Measurements from ENCODE around the gene SUMF1.

SUMF1 gene

DNA sequence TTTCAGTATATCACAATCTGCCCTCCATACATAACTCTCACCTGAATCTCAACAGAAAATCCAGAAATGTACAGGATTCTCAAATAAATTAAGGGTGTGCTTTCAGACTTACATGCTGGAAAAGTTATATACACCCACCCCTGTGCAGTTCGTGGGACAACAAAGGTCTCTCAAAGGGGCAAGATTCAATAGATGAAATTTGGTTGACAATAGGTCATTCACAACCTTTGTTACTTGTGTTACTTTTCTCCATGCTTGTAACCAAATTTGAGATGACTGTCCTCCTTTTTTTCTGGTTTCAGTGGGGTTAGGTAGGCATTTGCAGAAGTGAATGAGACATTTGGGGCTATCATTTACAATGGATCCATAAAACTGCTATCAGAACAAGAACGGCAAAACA lies 91.2 kb downstream of the SUMF1 start:
- H3K4me1 ChIP-seq (ENCODE audit: control insufficient read depth in 1 of 2, insufficient read depth in 2 of 2, low read length in 2 of 2) = no peaks in the 10 kb centered on the region
- no peak for DNase-seq
- H3K27me3 ChIP-seq (ENCODE audit: insufficient read depth, low read length) = no peaks in the 10 kb centered on the region
- H2BK12ac ChIP-seq (ENCODE audit: low read length) = no peak overlapping the region
- H3K9ac ChIP-seq (ENCODE audit: low read length) = no peak overlapping the region
- no peak overlapping the region for H3K27ac ChIP-seq (ENCODE audit: low read depth, low read length)
- no peak overlapping the region for H3K4me2 ChIP-seq (ENCODE audit: low read length)
- H2BK120ac ChIP-seq (ENCODE audit: insufficient read depth, low read length, poor library complexity) = no peak overlapping the region
- H3K4me3 ChIP-seq (ENCODE audit: low read depth, low read length) = no peak overlapping the region
- no peak overlapping the region for H2BK5ac ChIP-seq (ENCODE audit: low read depth, low read length, poor library complexity)
- no peak overlapping the region for H3K14ac ChIP-seq (ENCODE audit: low read length)
- no peak overlapping the region for H2AK5ac ChIP-seq (ENCODE audit: low read length)
- H3K79me2 ChIP-seq (ENCODE audit: control insufficient read depth, insufficient read depth, low read length, poor library complexity) = no peaks in the 10 kb centered on the region
- H4K8ac ChIP-seq (ENCODE audit: low read depth, low read length) = no peak overlapping the region
- WGBS (ENCODE audit: extremely low coverage, insufficient coverage, insufficient read length) = no CpG with 5 or more reads among the region's 2 CpGs
- no peaks in the 10 kb centered on the region for H3K36me3 ChIP-seq (ENCODE audit: control insufficient read depth in 1 of 2, insufficient read depth in 2 of 2, low read length in 2 of 2)
- H3K9me3 ChIP-seq (ENCODE audit: insufficient read depth, low read depth, low read length) = no peaks in the 10 kb centered on the region
- H4K12ac ChIP-seq (ENCODE audit: low read depth, low read length) = no peak overlapping the region
- no peak overlapping the region for H3K4ac ChIP-seq (ENCODE audit: low read depth, low read length)
- H3K23ac ChIP-seq (ENCODE audit: low read length) = no peak overlapping the region
- no peak overlapping the region for H2AFZ ChIP-seq (ENCODE audit: insufficient read depth, low read length, poor library complexity)
- H3K79me1 ChIP-seq (ENCODE audit: low read length) = no peaks in the 10 kb centered on the region
- H3K18ac ChIP-seq (ENCODE audit: low read length) = no peak overlapping the region
- H4K91ac ChIP-seq (ENCODE audit: low read depth, low read length) = no peak overlapping the region

- Histone ChIP-seq H2BK5ac (ENCODE audit: low read depth, low read length, poor library complexity) (no peak overlapping the region), H4K12ac (ENCODE audit: low read depth, low read length) (no peak overlapping the region), H3K9ac (ENCODE audit: low read length) (no peak overlapping the region), H4K91ac (ENCODE audit: low read depth, low read length) (no peak overlapping the region), H3K9me3 (ENCODE audit: insufficient read depth, low read depth, low read length) (no peaks in the 10 kb centered on the region), H3K23ac (ENCODE audit: low read length) (no peak overlapping the region), H3K4me3 (ENCODE audit: low read depth, low read length) (no peak overlapping the region), H3K4ac (ENCODE audit: low read depth, low read length) (no peak overlapping the region), H2BK12ac (ENCODE audit: low read length) (no peak overlapping the region), H3K18ac (ENCODE audit: low read length) (no peak overlapping the region), H4K8ac (ENCODE audit: low read depth, low read length) (no peak overlapping the region), H2BK120ac (ENCODE audit: insufficient read depth, low read length, poor library complexity) (no peak overlapping the region), H3K27me3 (ENCODE audit: insufficient read depth, low read length) (no peaks in the 10 kb centered on the region), H2AK5ac (ENCODE audit: low read length) (no peak overlapping the region), H3K4me1 (ENCODE audit: control insufficient read depth in 1 of 2, insufficient read depth in 2 of 2, low read length in 2 of 2) (no peaks in the 10 kb centered on the region), H3K79me1 (ENCODE audit: low read length) (no peaks in the 10 kb centered on the region), H2AFZ (ENCODE audit: insufficient read depth, low read length, poor library complexity) (no peak overlapping the region), H3K27ac (ENCODE audit: low read depth, low read length) (no peak overlapping the region), H3K36me3 (ENCODE audit: control insufficient read depth in 1 of 2, insufficient read depth in 2 of 2, low read length in 2 of 2) (no peaks in the 10 kb centered on the region), H3K4me2 (ENCODE audit: low read length) (no peak overlapping the region), H3K79me2 (ENCODE audit: control insufficient read depth, insufficient read depth, low read length, poor library complexity) (no peaks in the 10 kb centered on the region), H3K14ac (ENCODE audit: low read length) (no peak overlapping the region)
- DNase-seq = no peak
Measured at GRCh38 chr3:4373669-4374068, 93.4 kb downstream of the SUMF1 start.

DNA sequence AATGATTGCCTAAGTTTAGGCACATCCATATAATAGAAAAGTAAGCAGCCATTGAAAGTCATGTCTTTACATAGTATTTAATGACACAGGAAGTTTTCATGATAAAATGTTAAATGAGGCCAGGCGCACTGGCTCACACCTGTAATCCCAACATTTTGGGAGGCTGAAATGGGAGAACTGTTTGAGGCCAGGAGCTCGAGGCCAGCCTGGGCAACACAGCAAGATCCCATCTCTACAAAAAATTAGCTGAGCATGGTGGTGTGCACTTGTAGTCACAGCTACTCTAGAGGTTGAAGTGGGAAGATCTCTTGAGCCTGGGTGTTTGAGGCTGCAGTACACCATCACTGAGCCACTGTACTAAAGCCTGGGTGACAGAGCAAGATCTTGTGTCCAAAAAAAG lies 104.5 kb downstream of the SUMF1 start:
- H2BK12ac ChIP-seq (ENCODE audit: low read length) = no peak overlapping the region
- H4K91ac ChIP-seq (ENCODE audit: low read depth, low read length) = no peak overlapping the region
- H3K4me1 ChIP-seq (ENCODE audit: control insufficient read depth in 1 of 2, insufficient read depth in 2 of 2, low read length in 2 of 2) = no peaks in the 10 kb centered on the region
- H4K12ac ChIP-seq (ENCODE audit: low read depth, low read length) = no peak overlapping the region
- no peaks in the 10 kb centered on the region for H3K79me2 ChIP-seq (ENCODE audit: control insufficient read depth, insufficient read depth, low read length, poor library complexity)
- no peak overlapping the region for H2BK5ac ChIP-seq (ENCODE audit: low read depth, low read length, poor library complexity)
- H3K79me1 ChIP-seq (ENCODE audit: low read length) = no peaks in the 10 kb centered on the region
- DNase-seq = no peak
- no peak overlapping the region for H3K27ac ChIP-seq (ENCODE audit: low read depth, low read length)
- H3K4me2 ChIP-seq (ENCODE audit: low read length) = no peak overlapping the region
- no peak overlapping the region for H4K8ac ChIP-seq (ENCODE audit: low read depth, low read length)
- H3K14ac ChIP-seq (ENCODE audit: low read length) = no peak overlapping the region
- no peak overlapping the region for H3K4ac ChIP-seq (ENCODE audit: low read depth, low read length)
- no peak overlapping the region for H3K23ac ChIP-seq (ENCODE audit: low read length)
- WGBS (ENCODE audit: extremely low coverage, insufficient coverage, insufficient read length) = no CpG with 5 or more reads among the region's 2 CpGs
- no peak overlapping the region for H3K4me3 ChIP-seq (ENCODE audit: low read depth, low read length)
- H3K27me3 ChIP-seq (ENCODE audit: insufficient read depth, low read length) = no peaks in the 10 kb centered on the region
- no peak overlapping the region for H2BK120ac ChIP-seq (ENCODE audit: insufficient read depth, low read length, poor library complexity)
- no peak overlapping the region for H3K9ac ChIP-seq (ENCODE audit: low read length)
- H3K36me3 ChIP-seq (ENCODE audit: control insufficient read depth in 1 of 2, insufficient read depth in 2 of 2, low read length in 2 of 2) = peaks cover 0 to 2% of the 10 kb centered on the region in 2 experiments
- H2AFZ ChIP-seq (ENCODE audit: insufficient read depth, low read length, poor library complexity) = no peak overlapping the region
- no peak overlapping the region for H3K18ac ChIP-seq (ENCODE audit: low read length)
- H3K9me3 ChIP-seq (ENCODE audit: insufficient read depth, low read depth, low read length) = no peaks in the 10 kb centered on the region
- H2AK5ac ChIP-seq (ENCODE audit: low read length) = no peak overlapping the region

DNA sequence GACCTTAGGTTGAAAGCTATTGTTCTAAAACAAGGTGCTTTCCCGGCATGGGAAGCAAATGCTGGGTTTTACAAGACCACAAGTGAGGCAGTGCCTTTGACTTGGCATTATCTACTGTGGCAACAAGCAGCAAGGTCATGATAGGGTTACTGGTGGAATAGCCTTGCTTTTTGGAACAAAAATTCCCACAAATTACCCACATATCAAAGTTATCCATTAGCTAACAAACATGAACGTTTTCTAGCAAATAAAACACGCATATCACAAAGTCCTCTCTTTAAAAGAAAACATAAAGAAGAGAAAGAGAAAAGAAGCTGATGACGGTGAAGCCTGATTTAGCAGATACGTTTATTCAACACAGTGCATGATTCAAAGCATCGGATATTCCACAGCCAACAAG lies 106.3 kb downstream of the SUMF1 start:
- H2AFZ ChIP-seq (ENCODE audit: insufficient read depth, low read length, poor library complexity) = no peak overlapping the region
- no CpG with 5 or more reads among the region's 6 CpGs for WGBS (ENCODE audit: extremely low coverage, insufficient coverage, insufficient read length)
- no peak overlapping the region for H2BK5ac ChIP-seq (ENCODE audit: low read depth, low read length, poor library complexity)
- H3K27ac ChIP-seq (ENCODE audit: low read depth, low read length) = no peak overlapping the region
- no peak overlapping the region for H4K8ac ChIP-seq (ENCODE audit: low read depth, low read length)
- no peak overlapping the region for H3K18ac ChIP-seq (ENCODE audit: low read length)
- H3K4ac ChIP-seq (ENCODE audit: low read depth, low read length) = no peak overlapping the region
- H4K12ac ChIP-seq (ENCODE audit: low read depth, low read length) = no peak overlapping the region
- no peak overlapping the region for H4K91ac ChIP-seq (ENCODE audit: low read depth, low read length)
- no peak overlapping the region for H3K9ac ChIP-seq (ENCODE audit: low read length)
- no peak overlapping the region for H3K23ac ChIP-seq (ENCODE audit: low read length)
- no peak overlapping the region for H2BK12ac ChIP-seq (ENCODE audit: low read length)
- no peaks in the 10 kb centered on the region for H3K79me1 ChIP-seq (ENCODE audit: low read length)
- H3K27me3 ChIP-seq (ENCODE audit: insufficient read depth, low read length) = no peaks in the 10 kb centered on the region
- peaks cover 0 to 2% of the 10 kb centered on the region in 2 experiments for H3K36me3 ChIP-seq (ENCODE audit: control insufficient read depth in 1 of 2, insufficient read depth in 2 of 2, low read length in 2 of 2)
- no peaks in the 10 kb centered on the region for H3K9me3 ChIP-seq (ENCODE audit: insufficient read depth, low read depth, low read length)
- no peak overlapping the region for H3K4me3 ChIP-seq (ENCODE audit: low read depth, low read length)
- H3K14ac ChIP-seq (ENCODE audit: low read length) = no peak overlapping the region
- H3K79me2 ChIP-seq (ENCODE audit: control insufficient read depth, insufficient read depth, low read length, poor library complexity) = no peaks in the 10 kb centered on the region
- no peaks in the 10 kb centered on the region for H3K4me1 ChIP-seq (ENCODE audit: control insufficient read depth in 1 of 2, insufficient read depth in 2 of 2, low read length in 2 of 2)
- no peak for DNase-seq
- H2AK5ac ChIP-seq (ENCODE audit: low read length) = no peak overlapping the region
- no peak overlapping the region for H3K4me2 ChIP-seq (ENCODE audit: low read length)
- no peak overlapping the region for H2BK120ac ChIP-seq (ENCODE audit: insufficient read depth, low read length, poor library complexity)

All from trophoblast cell (in vitro differentiated cells and primary cell).